PFSK-1 (cell line): Measurements from ENCODE around the gene CFAP410.

Experiments
- POLR2AphosphoS5 ChIP-seq: IDR thresholded peaks from 2 replicates; pipeline ENCODE4 v1.6.1; 2012; ENCODE audit warnings: low read depth, mild to moderate bottlenecking, control low read depth, low read length, moderate library complexity
- SIN3A ChIP-seq: IDR thresholded peaks from 2 replicates; pipeline ENCODE4 v1.6.1; 2012; ENCODE audit warnings: mild to moderate bottlenecking, low read length, moderate library complexity, borderline replicate concordance; ENCODE audit not compliant: insufficient read depth
- TAF1 ChIP-seq: IDR thresholded peaks from 2 replicates; pipeline ENCODE4 v1.6.1; 2012; ENCODE audit warnings: low read length, control low read depth, borderline replicate concordance; ENCODE audit not compliant: insufficient read depth
- TF ChIP-seq, protein P1 (sequence below), 2 experiments: IDR thresholded peaks; 2 replicates each; pipeline versions ENCODE4 v1.6.1 to v1.8.0; 2011 to 2012; ENCODE audit warnings: low read depth in 2 of 2, low read length in 2 of 2, control low read depth in 1 of 2, inconsistent platforms in 1 of 2, mild to moderate bottlenecking in 1 of 2, moderate library complexity in 1 of 2; ENCODE audit not compliant: insufficient read depth in 1 of 2

DNA sequence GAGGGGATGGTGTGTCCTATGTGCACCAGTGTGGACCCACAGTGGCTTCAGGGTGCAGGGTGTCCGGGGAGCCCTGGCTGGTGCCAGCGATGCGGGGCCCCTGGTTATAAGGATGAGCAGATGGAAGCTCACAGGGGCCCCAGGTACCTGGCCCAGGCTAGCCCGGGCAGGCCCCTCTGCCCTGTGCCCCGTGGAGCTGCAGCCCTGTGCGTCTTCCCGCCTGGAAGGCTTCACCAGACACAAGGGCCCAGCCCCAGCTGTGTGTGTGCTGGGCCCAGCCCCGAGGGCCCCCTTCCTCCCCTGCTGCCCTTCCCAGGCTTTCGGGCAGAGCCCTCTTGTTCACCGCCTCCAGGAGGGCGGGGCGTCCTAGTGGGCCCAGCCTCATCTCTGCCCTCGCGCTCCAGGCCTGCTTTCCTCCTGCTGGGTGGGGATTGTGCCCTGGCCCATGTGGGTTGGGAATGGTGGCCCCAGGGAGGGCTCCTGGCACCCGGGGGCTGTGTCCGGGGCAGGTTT, 23.4 kb downstream of the CFAP410 start:
- TF ChIP-seq TAF1 (no peak), POLR2AphosphoS5 (no peak), SIN3A (no peak)
- TF ChIP-seq, protein P1, sequence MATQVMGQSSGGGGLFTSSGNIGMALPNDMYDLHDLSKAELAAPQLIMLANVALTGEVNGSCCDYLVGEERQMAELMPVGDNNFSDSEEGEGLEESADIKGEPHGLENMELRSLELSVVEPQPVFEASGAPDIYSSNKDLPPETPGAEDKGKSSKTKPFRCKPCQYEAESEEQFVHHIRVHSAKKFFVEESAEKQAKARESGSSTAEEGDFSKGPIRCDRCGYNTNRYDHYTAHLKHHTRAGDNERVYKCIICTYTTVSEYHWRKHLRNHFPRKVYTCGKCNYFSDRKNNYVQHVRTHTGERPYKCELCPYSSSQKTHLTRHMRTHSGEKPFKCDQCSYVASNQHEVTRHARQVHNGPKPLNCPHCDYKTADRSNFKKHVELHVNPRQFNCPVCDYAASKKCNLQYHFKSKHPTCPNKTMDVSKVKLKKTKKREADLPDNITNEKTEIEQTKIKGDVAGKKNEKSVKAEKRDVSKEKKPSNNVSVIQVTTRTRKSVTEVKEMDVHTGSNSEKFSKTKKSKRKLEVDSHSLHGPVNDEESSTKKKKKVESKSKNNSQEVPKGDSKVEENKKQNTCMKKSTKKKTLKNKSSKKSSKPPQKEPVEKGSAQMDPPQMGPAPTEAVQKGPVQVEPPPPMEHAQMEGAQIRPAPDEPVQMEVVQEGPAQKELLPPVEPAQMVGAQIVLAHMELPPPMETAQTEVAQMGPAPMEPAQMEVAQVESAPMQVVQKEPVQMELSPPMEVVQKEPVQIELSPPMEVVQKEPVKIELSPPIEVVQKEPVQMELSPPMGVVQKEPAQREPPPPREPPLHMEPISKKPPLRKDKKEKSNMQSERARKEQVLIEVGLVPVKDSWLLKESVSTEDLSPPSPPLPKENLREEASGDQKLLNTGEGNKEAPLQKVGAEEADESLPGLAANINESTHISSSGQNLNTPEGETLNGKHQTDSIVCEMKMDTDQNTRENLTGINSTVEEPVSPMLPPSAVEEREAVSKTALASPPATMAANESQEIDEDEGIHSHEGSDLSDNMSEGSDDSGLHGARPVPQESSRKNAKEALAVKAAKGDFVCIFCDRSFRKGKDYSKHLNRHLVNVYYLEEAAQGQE (IDR thresholded peaks at IDR 0.05; ENCODE audit: insufficient read depth in 1 of 2, low read depth in 2 of 2, low read length in 2 of 2), result no peak
